ENCODE data around the gene TFIP11. TPM values are rescaled to one million over a fixed set of nuclear protein-coding genes. Genes with fewer than 3 reads are reported as not detected.
A peak's percentile ranks its signal among the peaks of the same experiment; 100 is the strongest.

Gene TFIP11
- total and polyA plus RNA-seq, 2 of the 13 experiments (the other 11 are each of a cell fraction or from before 2014, with no cell fraction given) = 15.4 to 22.8 TPM

DNA sequence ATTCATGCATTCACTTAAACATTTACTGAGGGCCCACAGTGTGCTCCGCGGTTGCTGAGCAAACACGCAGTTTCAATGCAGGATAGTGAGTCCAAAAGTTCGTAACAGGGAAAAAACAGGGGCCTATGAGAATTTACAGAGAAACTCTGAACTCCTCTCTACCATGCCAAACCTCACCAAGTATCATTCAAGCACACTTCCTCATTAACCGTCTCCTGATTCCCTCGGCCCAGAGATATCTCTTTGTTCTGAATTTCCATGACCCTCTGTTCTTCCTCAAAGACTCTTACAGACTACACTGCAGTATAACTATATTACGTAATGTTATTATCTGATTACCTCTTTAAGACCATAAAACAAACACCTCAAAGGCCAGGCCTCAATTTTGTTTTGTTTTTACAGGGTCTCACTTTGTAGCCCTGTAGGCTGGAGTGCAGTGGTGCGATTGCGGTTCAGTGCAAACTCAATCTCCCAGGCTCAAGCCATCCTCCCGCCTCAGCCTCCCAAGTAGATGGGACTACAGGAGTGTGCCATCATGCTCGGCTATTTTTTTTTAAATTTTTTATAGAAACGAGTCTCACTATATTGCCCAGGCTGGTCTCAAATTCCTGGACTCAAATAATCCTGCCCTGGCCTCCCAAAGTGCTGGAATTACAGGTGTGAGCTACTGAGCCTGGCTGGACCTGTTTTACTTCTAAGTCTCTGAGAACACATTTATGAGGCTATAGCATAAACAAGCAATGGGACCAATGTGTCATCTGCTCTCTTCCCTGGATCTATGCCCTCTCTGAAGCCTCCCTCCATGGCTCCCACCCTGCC is 32.3 kb downstream of the TFIP11 start (continued):
- TF ChIP-seq, protein P1, sequence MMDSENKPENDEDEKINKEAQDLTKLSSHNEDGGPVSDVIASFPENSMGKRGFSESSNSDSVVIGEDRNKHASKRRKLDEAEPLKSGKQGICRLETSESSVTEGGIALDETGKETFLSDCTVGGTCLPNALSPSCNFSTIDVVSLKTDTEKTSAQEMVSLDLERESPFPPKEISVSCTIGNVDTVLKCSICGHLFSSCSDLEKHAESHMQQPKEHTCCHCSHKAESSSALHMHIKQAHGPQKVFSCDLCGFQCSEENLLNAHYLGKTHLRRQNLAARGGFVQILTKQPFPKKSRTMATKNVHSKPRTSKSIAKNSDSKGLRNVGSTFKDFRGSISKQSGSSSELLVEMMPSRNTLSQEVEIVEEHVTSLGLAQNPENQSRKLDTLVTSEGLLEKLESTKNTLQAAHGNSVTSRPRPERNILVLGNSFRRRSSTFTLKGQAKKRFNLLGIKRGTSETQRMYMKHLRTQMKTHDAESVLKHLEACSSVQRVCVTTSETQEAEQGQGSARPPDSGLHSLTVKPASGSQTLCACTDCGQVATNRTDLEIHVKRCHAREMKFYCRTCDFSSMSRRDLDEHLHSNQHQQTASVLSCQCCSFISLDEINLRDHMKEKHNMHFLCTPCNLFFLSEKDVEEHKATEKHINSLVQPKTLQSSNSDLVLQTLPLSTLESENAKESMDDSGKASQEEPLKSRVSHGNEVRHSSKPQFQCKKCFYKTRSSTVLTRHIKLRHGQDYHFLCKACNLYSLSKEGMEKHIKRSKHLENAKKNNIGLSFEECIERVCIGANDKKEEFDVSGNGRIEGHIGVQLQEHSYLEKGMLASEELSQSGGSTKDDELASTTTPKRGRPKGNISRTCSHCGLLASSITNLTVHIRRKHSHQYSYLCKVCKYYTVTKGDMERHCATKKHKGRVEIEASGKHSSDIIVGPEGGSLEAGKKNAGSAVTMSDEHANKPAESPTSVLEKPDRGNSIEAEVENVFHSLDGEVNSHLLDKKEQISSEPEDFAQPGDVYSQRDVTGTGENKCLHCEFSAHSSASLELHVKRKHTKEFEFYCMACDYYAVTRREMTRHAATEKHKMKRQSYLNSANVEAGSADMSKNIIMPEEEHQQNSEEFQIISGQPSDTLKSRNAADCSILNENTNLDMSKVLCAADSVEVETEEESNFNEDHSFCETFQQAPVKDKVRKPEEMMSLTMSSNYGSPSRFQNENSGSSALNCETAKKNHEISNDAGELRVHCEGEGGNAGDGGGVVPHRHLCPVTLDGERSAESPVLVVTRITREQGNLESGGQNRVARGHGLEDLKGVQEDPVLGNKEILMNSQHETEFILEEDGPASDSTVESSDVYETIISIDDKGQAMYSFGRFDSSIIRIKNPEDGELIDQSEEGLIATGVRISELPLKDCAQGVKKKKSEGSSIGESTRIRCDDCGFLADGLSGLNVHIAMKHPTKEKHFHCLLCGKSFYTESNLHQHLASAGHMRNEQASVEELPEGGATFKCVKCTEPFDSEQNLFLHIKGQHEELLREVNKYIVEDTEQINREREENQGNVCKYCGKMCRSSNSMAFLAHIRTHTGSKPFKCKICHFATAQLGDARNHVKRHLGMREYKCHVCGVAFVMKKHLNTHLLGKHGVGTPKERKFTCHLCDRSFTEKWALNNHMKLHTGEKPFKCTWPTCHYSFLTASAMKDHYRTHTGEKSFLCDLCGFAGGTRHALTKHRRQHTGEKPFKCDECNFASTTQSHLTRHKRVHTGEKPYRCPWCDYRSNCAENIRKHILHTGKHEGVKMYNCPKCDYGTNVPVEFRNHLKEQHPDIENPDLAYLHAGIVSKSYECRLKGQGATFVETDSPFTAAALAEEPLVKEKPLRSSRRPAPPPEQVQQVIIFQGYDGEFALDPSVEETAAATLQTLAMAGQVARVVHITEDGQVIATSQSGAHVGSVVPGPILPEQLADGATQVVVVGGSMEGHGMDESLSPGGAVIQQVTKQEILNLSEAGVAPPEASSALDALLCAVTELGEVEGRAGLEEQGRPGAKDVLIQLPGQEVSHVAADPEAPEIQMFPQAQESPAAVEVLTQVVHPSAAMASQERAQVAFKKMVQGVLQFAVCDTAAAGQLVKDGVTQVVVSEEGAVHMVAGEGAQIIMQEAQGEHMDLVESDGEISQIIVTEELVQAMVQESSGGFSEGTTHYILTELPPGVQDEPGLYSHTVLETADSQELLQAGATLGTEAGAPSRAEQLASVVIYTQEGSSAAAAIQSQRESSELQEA (CRISPR knock-in tag; IDR thresholded peaks at IDR 0.05; ENCODE audit: not compliant biosample characterization) = no peak
- peak; percentile 97 for TF ChIP-seq NAIF1 (CRISPR knock-in tag; IDR thresholded peaks at IDR 0.05; ENCODE audit: borderline replicate concordance)
- TF ChIP-seq ZFY (CRISPR knock-in tag; IDR thresholded peaks at IDR 0.05) = peak; percentile 69
- TF ChIP-seq ATF7 (IDR thresholded peaks at IDR 0.05) = peak; percentile 77
- TF ChIP-seq ATF7 (CRISPR knock-in tag; IDR thresholded peaks at IDR 0.05) = no peak
- TF ChIP-seq, protein P2, sequence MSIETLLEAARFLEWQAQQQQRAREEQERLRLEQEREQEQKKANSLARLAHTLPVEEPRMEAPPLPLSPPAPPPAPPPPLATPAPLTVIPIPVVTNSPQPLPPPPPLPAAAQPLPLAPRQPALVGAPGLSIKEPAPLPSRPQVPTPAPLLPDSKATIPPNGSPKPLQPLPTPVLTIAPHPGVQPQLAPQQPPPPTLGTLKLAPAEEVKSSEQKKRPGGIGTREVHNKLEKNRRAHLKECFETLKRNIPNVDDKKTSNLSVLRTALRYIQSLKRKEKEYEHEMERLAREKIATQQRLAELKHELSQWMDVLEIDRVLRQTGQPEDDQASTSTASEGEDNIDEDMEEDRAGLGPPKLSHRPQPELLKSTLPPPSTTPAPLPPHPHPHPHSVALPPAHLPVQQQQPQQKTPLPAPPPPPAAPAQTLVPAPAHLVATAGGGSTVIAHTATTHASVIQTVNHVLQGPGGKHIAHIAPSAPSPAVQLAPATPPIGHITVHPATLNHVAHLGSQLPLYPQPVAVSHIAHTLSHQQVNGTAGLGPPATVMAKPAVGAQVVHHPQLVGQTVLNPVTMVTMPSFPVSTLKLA (IDR thresholded peaks at IDR 0.05) = no peak
- TF ChIP-seq, protein P3, sequence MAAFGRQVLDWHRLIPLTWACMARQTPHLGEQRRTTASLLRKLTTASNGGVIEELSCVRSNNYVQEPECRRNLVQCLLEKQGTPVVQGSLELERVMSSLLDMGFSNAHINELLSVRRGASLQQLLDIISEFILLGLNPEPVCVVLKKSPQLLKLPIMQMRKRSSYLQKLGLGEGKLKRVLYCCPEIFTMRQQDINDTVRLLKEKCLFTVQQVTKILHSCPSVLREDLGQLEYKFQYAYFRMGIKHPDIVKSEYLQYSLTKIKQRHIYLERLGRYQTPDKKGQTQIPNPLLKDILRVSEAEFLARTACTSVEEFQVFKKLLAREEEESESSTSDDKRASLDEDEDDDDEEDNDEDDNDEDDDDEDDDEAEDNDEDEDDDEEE (CRISPR knock-in tag; IDR thresholded peaks at IDR 0.05) = no peak
- TF ChIP-seq ZBTB42 (CRISPR knock-in tag; IDR thresholded peaks at IDR 0.05) = no peak
- TF ChIP-seq BRD4 (CRISPR knock-in tag; IDR thresholded peaks at IDR 0.05) = 0 out of 2 replicates have a peak, but pooled peaks have one; percentile 27

Measured in HepG2 (cell line).